Measurements from ENCODE around the gene PAMR1.

The PAMR1 gene

DNA sequence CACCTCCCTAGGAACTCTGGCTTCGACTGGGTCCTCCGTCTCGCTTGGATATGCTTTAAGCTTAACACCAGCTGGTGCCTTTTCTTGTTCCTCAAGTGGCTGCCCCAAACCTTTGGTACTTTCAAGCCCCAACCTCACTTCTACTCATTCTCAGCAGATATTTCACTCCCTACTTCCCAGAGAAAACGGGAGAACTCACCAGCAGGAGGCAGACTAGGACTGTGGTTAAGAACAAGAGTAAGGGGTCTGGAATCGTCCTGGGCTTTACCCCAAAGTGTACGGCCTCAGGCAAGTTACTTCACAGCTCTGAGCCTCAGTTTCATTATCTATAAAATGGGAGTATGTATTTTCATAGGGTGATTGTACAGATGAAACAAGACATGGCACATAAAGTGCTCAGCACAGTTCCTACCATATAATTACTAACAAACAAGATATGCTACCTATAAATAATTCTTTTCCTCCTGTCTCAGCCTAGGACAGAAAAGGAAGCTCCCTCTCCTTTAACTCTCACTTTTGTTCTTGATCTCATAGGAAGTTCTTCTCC is 37.8 kb downstream of the PAMR1 start:
- TF ChIP-seq NFIC (IDR thresholded peaks at IDR 0.05) (no peak), RAD21 (IDR thresholded peaks at IDR 0.05; ENCODE audit: low read depth) (peak; percentile 83)

DNA sequence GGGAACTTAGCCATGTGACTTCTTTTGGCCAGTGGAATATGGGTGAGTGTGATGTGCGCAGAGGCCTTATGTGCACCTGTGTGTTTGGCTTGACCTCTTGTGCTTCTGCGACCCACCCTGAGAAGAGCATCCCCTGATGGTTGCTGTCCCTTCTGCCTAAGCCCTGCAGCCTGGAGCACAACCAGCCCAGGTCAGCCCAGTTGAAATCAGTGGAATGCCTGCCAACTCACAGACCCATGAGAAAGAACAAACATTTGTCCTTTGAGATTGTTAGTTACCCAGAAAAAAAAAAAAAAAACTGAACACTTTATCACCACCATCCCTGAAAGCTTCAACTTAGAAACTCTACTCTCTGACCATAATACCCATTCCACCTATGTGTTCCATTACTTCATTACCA is 38.5 kb downstream of the PAMR1 start:
- TF ChIP-seq YY1 (IDR thresholded peaks at IDR 0.05; ENCODE audit: low read depth) = no peak
- TF ChIP-seq FOXM1 (IDR thresholded peaks at IDR 0.05; ENCODE audit: borderline replicate concordance, low read depth) = no peak
- no peak for TF ChIP-seq ZBTB7A (IDR thresholded peaks at IDR 0.05; ENCODE audit: low read depth)
- TF ChIP-seq NFIC (IDR thresholded peaks at IDR 0.05) = no peak
- TF ChIP-seq TCF12 (IDR thresholded peaks at IDR 0.05; ENCODE audit: low read depth) = no peak
- TF ChIP-seq EGR1 (IDR thresholded peaks at IDR 0.05) = no peak
- TF ChIP-seq, protein P1, sequence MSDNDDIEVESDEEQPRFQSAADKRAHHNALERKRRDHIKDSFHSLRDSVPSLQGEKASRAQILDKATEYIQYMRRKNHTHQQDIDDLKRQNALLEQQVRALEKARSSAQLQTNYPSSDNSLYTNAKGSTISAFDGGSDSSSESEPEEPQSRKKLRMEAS (IDR thresholded peaks at IDR 0.05) = no peak
- TF ChIP-seq, protein P2, sequence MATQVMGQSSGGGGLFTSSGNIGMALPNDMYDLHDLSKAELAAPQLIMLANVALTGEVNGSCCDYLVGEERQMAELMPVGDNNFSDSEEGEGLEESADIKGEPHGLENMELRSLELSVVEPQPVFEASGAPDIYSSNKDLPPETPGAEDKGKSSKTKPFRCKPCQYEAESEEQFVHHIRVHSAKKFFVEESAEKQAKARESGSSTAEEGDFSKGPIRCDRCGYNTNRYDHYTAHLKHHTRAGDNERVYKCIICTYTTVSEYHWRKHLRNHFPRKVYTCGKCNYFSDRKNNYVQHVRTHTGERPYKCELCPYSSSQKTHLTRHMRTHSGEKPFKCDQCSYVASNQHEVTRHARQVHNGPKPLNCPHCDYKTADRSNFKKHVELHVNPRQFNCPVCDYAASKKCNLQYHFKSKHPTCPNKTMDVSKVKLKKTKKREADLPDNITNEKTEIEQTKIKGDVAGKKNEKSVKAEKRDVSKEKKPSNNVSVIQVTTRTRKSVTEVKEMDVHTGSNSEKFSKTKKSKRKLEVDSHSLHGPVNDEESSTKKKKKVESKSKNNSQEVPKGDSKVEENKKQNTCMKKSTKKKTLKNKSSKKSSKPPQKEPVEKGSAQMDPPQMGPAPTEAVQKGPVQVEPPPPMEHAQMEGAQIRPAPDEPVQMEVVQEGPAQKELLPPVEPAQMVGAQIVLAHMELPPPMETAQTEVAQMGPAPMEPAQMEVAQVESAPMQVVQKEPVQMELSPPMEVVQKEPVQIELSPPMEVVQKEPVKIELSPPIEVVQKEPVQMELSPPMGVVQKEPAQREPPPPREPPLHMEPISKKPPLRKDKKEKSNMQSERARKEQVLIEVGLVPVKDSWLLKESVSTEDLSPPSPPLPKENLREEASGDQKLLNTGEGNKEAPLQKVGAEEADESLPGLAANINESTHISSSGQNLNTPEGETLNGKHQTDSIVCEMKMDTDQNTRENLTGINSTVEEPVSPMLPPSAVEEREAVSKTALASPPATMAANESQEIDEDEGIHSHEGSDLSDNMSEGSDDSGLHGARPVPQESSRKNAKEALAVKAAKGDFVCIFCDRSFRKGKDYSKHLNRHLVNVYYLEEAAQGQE (IDR thresholded peaks at IDR 0.05; ENCODE audit: low read depth) = no peak
- TF ChIP-seq CREB1 (IDR thresholded peaks at IDR 0.05; ENCODE audit: low read depth) = no peak
- TF ChIP-seq RAD21 (IDR thresholded peaks at IDR 0.05; ENCODE audit: low read depth) = no peak

DNA sequence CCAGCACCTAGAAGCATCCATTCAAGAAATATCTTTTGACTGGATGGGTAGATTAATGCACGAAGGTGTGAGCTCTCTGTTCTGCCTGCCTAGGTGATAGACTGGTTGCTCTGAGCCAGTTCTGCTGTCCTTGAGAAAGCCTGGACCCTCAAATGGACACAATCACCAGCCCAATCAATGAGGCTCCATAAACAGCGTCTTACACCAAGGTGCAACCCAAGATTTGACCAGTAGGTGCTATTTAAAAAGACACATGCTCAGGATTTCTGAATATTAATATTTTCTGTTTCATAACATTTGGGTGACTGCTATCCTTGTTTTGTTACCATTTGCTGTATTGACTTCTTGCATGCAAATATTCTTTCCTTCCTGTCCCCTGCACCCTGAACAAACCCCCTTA is 39.0 kb downstream of the PAMR1 start:
- TF ChIP-seq, protein P1 (IDR thresholded peaks at IDR 0.05) = no peak
- TF ChIP-seq TAF1 (IDR thresholded peaks at IDR 0.05; ENCODE audit: low read depth) = no peak

DNA sequence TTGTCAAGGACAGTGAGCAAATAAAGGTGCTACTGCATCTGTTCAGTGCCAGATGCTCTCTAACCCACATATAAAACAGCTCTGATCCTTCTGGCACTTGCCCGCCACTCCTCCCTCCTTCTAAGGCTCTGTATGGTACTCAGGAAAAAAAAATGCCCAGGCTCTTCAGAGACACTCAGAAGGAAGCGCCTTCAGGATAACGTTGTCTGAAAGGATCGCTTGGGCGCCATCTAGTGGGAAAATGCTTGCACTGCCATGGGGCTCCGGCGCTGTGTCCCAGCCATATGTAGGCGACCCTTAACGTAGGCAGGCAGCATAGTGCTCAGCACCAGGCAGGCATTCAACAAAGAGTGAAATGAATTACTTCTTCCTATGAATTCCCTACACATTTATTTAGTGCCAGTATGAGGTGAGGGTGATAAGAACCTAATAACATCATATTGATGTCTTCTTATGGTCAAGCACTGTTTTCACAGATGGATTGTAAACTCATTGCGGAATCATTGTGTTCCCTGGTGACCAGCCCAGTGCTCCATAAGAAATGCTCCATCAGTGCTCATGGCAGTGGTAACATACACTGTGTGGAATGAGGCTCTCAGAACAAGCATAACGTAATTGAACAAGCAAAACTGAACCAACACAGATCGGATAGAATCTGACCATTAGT is 39.6 kb downstream of the PAMR1 start:
- peak; percentile 14; the same call in 1 of the 2 replicates for TF ChIP-seq TEAD4 (IDR thresholded peaks at IDR 0.05)
- TF ChIP-seq RAD21 (IDR thresholded peaks at IDR 0.05; ENCODE audit: low read depth) = peak; percentile 84
- TF ChIP-seq CREB1 (IDR thresholded peaks at IDR 0.05; ENCODE audit: low read depth) = no peak

DNA sequence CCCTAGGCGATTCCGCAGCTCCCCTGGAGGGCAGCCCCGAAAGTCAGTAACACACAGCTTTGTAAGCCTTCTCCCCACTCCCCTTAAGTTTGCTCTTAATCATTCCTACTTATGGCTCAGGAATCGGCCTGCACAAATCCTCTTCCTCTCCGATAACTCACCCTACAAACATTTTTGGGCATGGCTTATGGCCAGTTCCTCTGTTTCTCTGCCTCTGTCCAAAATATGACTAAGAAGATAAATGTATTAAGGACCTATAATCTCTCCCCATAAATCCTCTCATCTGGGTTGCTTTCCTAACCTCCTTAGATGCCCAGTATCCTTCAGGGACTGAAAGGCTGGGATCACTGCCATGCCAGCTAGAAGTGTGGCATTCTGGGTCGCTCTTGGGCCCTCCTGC is 41.0 kb downstream of the PAMR1 start:
- TF ChIP-seq CREB1 (IDR thresholded peaks at IDR 0.05; ENCODE audit: low read depth) (no peak), FOXM1 (IDR thresholded peaks at IDR 0.05; ENCODE audit: borderline replicate concordance, low read depth) (no peak), YY1 (IDR thresholded peaks at IDR 0.05; ENCODE audit: low read depth) (no peak), NFIC (IDR thresholded peaks at IDR 0.05) (no peak), TAF1 (IDR thresholded peaks at IDR 0.05; ENCODE audit: low read depth) (no peak), EP300 (IDR thresholded peaks at IDR 0.05; ENCODE audit: borderline replicate concordance) (no peak), TCF12 (IDR thresholded peaks at IDR 0.05; ENCODE audit: low read depth) (no peak), CEBPB (IDR thresholded peaks at IDR 0.05) (no peak), ZBTB7A (IDR thresholded peaks at IDR 0.05; ENCODE audit: low read depth) (no peak), RAD21 (IDR thresholded peaks at IDR 0.05; ENCODE audit: low read depth) (no peak), EGR1 (IDR thresholded peaks at IDR 0.05) (no peak)
- TF ChIP-seq, protein P2 (IDR thresholded peaks at IDR 0.05; ENCODE audit: low read depth) = no peak
- TF ChIP-seq, protein P1 (IDR thresholded peaks at IDR 0.05) = no peak
- TF ChIP-seq, protein P3, sequence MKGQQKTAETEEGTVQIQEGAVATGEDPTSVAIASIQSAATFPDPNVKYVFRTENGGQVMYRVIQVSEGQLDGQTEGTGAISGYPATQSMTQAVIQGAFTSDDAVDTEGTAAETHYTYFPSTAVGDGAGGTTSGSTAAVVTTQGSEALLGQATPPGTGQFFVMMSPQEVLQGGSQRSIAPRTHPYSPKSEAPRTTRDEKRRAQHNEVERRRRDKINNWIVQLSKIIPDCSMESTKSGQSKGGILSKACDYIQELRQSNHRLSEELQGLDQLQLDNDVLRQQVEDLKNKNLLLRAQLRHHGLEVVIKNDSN (IDR thresholded peaks at IDR 0.05) = no peak

DNA sequence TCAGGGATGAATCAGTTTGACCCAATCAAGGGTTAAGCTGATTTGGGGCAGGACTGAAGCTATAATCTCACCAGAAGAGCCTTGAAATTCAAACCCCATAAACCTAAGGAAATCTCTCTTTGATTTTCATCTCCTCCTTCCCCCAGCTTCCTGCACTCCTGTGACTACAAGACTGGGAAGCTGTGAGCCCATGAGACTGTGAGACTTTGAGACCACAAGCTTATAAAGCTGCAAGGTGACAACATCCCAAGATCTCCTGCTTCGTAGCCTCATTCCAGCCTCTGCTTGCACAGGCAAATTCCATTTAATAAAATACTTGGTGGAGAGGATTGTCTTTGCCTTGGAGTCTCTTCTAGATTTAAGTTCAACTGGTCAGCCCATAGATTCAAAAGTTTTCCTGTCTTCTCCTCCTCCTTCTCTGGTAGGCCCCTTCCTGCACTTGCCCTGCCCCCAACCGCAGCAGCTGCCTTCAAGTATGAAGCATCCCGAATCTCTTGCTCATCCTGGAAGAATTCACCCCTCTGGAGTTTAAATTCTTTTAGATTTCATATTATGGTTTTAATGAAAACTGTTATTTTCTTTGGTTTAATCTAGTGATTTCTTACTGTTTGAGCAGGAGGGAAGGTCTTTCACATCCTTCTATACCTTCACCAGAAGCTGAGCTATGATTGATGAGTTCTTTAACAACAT is 42.1 kb downstream of the PAMR1 start:
- TF ChIP-seq YY1 (IDR thresholded peaks at IDR 0.05; ENCODE audit: low read depth) (no peak), TCF12 (IDR thresholded peaks at IDR 0.05; ENCODE audit: low read depth) (no peak), EP300 (IDR thresholded peaks at IDR 0.05; ENCODE audit: borderline replicate concordance) (no peak)

DNA sequence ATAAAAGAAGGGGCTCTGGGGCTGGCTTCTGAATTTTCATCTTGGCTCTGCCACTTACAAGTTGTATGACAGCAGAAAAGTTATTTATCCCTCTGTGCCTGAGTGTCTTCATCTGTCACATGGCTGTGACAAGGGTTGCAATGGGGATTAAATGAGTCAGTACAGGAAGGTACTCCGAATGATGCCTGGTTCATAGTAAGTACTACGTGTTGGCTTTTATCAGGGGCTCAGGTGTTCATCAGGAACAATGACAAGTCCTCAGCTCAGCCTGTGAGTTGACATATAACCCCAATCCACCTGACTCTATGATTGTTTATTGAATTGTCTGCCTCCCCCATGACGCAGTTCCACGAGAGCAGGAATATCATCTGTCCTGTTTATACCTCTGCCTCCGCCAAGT is 45.7 kb downstream of the PAMR1 start:
- TF ChIP-seq EGR1 (IDR thresholded peaks at IDR 0.05) = no peak
- TF ChIP-seq RAD21 (IDR thresholded peaks at IDR 0.05; ENCODE audit: low read depth) = no peak
- TF ChIP-seq ZBTB7A (IDR thresholded peaks at IDR 0.05; ENCODE audit: low read depth) = no peak
- no peak for TF ChIP-seq FOXM1 (IDR thresholded peaks at IDR 0.05; ENCODE audit: borderline replicate concordance, low read depth)
- TF ChIP-seq, protein P3 (IDR thresholded peaks at IDR 0.05) = no peak
- no peak for TF ChIP-seq TCF12 (IDR thresholded peaks at IDR 0.05; ENCODE audit: low read depth)
- no peak for TF ChIP-seq CEBPB (IDR thresholded peaks at IDR 0.05)
- no peak for TF ChIP-seq TAF1 (IDR thresholded peaks at IDR 0.05; ENCODE audit: low read depth)
- TF ChIP-seq, protein P1 (IDR thresholded peaks at IDR 0.05) = no peak
- TF ChIP-seq CREB1 (IDR thresholded peaks at IDR 0.05; ENCODE audit: low read depth) = no peak
- no peak for TF ChIP-seq NFIC (IDR thresholded peaks at IDR 0.05)
